BJ (cell line): Measurements from ENCODE around the gene STK36. TPM values are rescaled to one million over a fixed set of nuclear protein-coding genes. Genes with fewer than 3 reads are reported as not detected.

Experiments used
- CTCF ChIA-PET: fragments of 350-600 bp; formaldehyde crosslinking; extraction: SDS; loops from one replicate; lab custom pipeline; 2021; ENCODE audit warnings: antibody characterized with exemption, inconsistent platforms; lab: Yijun Ruan, JAX
- POLR2A ChIA-PET: fragments of 300-600 bp; sonication (Branson Sonifier 250); formaldehyde crosslinking; extraction: SDS; loops from one replicate; lab custom pipeline; 2021; ENCODE audit warnings: antibody characterized with exemption; lab: Charles Lee
- DNase-seq: peaks from one replicate; pipeline ENCODE4 v3.0.0-alpha.2; 2011; ENCODE audit warnings: low read depth
- H3K27me3 ChIP-seq: 2 replicates; pipeline ENCODE4 v1.6.0; 2011; ENCODE audit warnings: low read length; ENCODE audit not compliant: control insufficient read depth, insufficient read depth
- H3K36me3 ChIP-seq: 2 replicates; pipeline ENCODE4 v1.5.1; 2011; ENCODE audit warnings: low read length; ENCODE audit not compliant: control insufficient read depth, insufficient read depth
- H3K4me3 ChIP-seq: 2 replicates; pipeline ENCODE4 v1.5.1; 2011; ENCODE audit warnings: low read depth, mild to moderate bottlenecking, control low read depth, low read length
- polyA plus RNA-seq: library from polyadenylated mRNA; depleted of rRNA; stranded (reverse); fragments of >200 nt; gene quantifications from 2 replicates; pipeline ENCODE4 v1.2.3, GENCODE V29; 2011; rRNA removed
- TF ChIP-seq, protein P1 (sequence below): IDR thresholded peaks from 2 replicates; pipeline ENCODE4 v1.5.1; 2011; ENCODE audit warnings: low read depth, mild to moderate bottlenecking, control low read depth, inconsistent platforms, low read length, moderate library complexity; ENCODE audit not compliant: insufficient read depth

STK36 gene
- polyA plus RNA-seq, 1 experiment: 58.7 TPM

DNA sequence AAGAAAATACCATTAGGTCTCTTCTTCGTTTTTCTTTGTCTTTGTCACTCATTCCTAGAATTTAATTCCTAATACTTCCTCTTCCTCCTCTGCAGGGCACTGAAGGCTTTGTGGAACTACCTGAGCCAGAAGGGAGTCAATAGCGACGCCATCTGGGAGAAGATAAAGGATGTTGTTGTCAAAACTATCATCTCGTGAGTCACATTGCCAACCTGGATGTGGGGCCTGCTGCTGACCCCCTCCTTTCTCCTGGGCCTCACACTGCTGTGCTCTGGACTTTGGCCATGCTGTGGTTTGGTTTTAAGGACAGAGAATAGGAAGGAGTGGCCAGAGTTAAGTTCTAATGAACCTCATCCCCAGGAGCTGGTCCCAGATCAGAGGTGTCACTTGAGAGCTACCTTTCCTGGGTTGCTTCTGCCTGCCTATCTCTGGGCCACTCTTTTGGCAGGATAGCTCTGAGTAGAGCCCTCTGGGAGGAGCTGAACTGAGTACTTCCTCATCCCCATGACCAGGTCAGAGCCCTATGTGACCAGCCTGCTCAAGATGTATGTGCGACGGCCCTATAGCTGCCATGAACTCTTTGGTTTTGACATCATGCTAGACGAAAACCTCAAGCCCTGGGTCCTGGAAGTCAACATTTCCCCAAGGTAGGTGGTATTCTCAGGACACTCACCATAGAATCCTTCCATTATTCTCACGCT, 77.0 kb downstream of the STK36 start:
- CTCF ChIA-PET: no interaction called here
- H3K36me3 ChIP-seq: peaks cover 20% of the 10 kb centered on the region
- TF ChIP-seq, protein P1, sequence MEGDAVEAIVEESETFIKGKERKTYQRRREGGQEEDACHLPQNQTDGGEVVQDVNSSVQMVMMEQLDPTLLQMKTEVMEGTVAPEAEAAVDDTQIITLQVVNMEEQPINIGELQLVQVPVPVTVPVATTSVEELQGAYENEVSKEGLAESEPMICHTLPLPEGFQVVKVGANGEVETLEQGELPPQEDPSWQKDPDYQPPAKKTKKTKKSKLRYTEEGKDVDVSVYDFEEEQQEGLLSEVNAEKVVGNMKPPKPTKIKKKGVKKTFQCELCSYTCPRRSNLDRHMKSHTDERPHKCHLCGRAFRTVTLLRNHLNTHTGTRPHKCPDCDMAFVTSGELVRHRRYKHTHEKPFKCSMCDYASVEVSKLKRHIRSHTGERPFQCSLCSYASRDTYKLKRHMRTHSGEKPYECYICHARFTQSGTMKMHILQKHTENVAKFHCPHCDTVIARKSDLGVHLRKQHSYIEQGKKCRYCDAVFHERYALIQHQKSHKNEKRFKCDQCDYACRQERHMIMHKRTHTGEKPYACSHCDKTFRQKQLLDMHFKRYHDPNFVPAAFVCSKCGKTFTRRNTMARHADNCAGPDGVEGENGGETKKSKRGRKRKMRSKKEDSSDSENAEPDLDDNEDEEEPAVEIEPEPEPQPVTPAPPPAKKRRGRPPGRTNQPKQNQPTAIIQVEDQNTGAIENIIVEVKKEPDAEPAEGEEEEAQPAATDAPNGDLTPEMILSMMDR: no peak

More for the DNA sequence above, 77.0 kb downstream of the STK36 start:
- DNase-seq: no peak
- H3K4me3 ChIP-seq: no peak overlapping the region
- POLR2A ChIA-PET: no interaction called here
- no peaks in the 10 kb centered on the region for H3K27me3 ChIP-seq

Other genes starting within 250 kb of the STK36 start
- gene USP37, start 103.7 kb upstream of the STK36 start, polyA plus RNA-seq: 1.9 and 3.6 TPM in 2 replicates
- gene CNOT9, start 103.2 kb upstream of the STK36 start, polyA plus RNA-seq: 38.3 and 63.7 TPM in 2 replicates
- 1.0 and 1.1 TPM in 2 replicates for gene PLCD4, start 64.2 kb upstream of the STK36 start, polyA plus RNA-seq
- 2.9 and 7.1 TPM in 2 replicates for gene ZNF142, start 12.5 kb upstream of the STK36 start, polyA plus RNA-seq
- gene BCS1L, start 12.4 kb upstream of the STK36 start, polyA plus RNA-seq: 34.1 and 49.0 TPM in 2 replicates
- 78.2 and 91.6 TPM in 2 replicates for gene RNF25, start 84 bp upstream of the STK36 start, polyA plus RNA-seq
- gene TTLL4, start 38.7 kb downstream of the STK36 start, polyA plus RNA-seq: 12.9 and 14.1 TPM in 2 replicates
- 17.2 and 26.8 TPM in 2 replicates for gene CYP27A1, start 110.1 kb downstream of the STK36 start, polyA plus RNA-seq
- gene PRKAG3, start 159.7 kb downstream of the STK36 start, polyA plus RNA-seq: not detected in 2 replicates
- gene WNT6, start 187.7 kb downstream of the STK36 start, polyA plus RNA-seq: not detected in 2 replicates
- not detected in 2 replicates for gene WNT10A, start 208.8 kb downstream of the STK36 start, polyA plus RNA-seq